ENCODE results near the gene ZNF574.

The ZNF574 gene

GRCh38 chr19:42108527-42109389 lies 32.8 kb downstream of the ZNF574 start:
- peak; percentile 93 for DNase-seq

- DNase-seq: no peak
These were observed 33.9 kb downstream of the ZNF574 start for GRCh38 chr19:42109896-42110295.

- no peak for DNase-seq
These were observed 34.7 kb downstream of the ZNF574 start for GRCh38 chr19:42110658-42111057.

- no peak for DNase-seq
These were observed 35.4 kb downstream of the ZNF574 start for GRCh38 chr19:42111384-42111783.

- DNase-seq: no peak
These were observed 35.8 kb downstream of the ZNF574 start for GRCh38 chr19:42111811-42112210.

GRCh38 chr19:42113641-42114348 lies 37.8 kb downstream of the ZNF574 start:
- DNase-seq: no peak

GRCh38 chr19:42114412-42114811 lies 38.4 kb downstream of the ZNF574 start:
- no peak for DNase-seq

- DNase-seq: no peak
These were observed 39.3 kb downstream of the ZNF574 start for GRCh38 chr19:42115219-42115618.

- no peak for DNase-seq
These were observed 39.7 kb downstream of the ZNF574 start for GRCh38 chr19:42115705-42116104.

GRCh38 chr19:42116308-42117075 lies 40.5 kb downstream of the ZNF574 start:
- no peak for DNase-seq

- no peak for DNase-seq
These were observed 41.1 kb downstream of the ZNF574 start for GRCh38 chr19:42117076-42117475.

- no peak for DNase-seq
These were observed 44.5 kb downstream of the ZNF574 start for GRCh38 chr19:42120276-42120980.

- DNase-seq: no peak
These were observed 45.2 kb downstream of the ZNF574 start for GRCh38 chr19:42121036-42121621.

- DNase-seq: peak; percentile 89
These were observed 45.7 kb downstream of the ZNF574 start for GRCh38 chr19:42121656-42122069.

- peak; percentile 85 for DNase-seq
These were observed 47.0 kb downstream of the ZNF574 start for GRCh38 chr19:42122691-42123607.

GRCh38 chr19:42123765-42124164 lies 47.8 kb downstream of the ZNF574 start:
- no peak for DNase-seq

GRCh38 chr19:42124386-42124901 lies 48.5 kb downstream of the ZNF574 start:
- no peak for DNase-seq

GRCh38 chr19:42125536-42125935 lies 49.6 kb downstream of the ZNF574 start:
- no peak for DNase-seq

GRCh38 chr19:42126574-42126973 lies 50.6 kb downstream of the ZNF574 start:
- DNase-seq: no peak

GRCh38 chr19:42129399-42130253 lies 53.7 kb downstream of the ZNF574 start:
- no peak for DNase-seq
